ENCODE measurements around the gene TRMT61A. TPM values are rescaled to one million over a fixed set of nuclear protein-coding genes. Genes with fewer than 3 reads are reported as not detected.

TRMT61A gene
- total RNA-seq, 6 experiments from 2014 or later, result 12.0 to 14.9 (median 13.4) TPM

- H3K27ac Mint-ChIP-seq, result peak overlapping the region; percentile 97
- no peak for DNase-seq
- H3K4me1 Mint-ChIP-seq (ENCODE audit: low read depth), result peaks cover 32% of the 10 kb centered on the region
- no peak for TF ChIP-seq CTCF (IDR thresholded peaks at IDR 0.05)
- no peak overlapping the region; the same call in 1 of the 2 replicates for H3K4me3 Mint-ChIP-seq
- no peaks in the 10 kb centered on the region for H3K9me3 Mint-ChIP-seq
- H3K27me3 Mint-ChIP-seq (ENCODE audit: insufficient read depth), result peaks cover 7% of the 10 kb centered on the region
- H3K36me3 Mint-ChIP-seq (ENCODE audit: low read depth), result peaks cover 4% of the 10 kb centered on the region; the same call in 1 of the 2 replicates
Observed at GRCh38 chr14:103526914-103527248, 2.1 kb upstream of the TRMT61A start.

- H3K4me1 Mint-ChIP-seq (ENCODE audit: low read depth), result peaks cover 32% of the 10 kb centered on the region
- peak overlapping the region; percentile 97 for H3K27ac Mint-ChIP-seq
- peaks cover 7% of the 10 kb centered on the region for H3K27me3 Mint-ChIP-seq (ENCODE audit: insufficient read depth)
- peak; percentile 57 for DNase-seq
- peaks cover 4% of the 10 kb centered on the region; the same call in 1 of the 2 replicates for H3K36me3 Mint-ChIP-seq (ENCODE audit: low read depth)
- no peaks in the 10 kb centered on the region for H3K9me3 Mint-ChIP-seq
- TF ChIP-seq CTCF (IDR thresholded peaks at IDR 0.05), result no peak
- H3K4me3 Mint-ChIP-seq, result peak overlapping the region; percentile 96
Observed at GRCh38 chr14:103527408-103528145, 1.4 kb upstream of the TRMT61A start.

- Mint-ChIP-seq H3K4me1 (ENCODE audit: low read depth) (peaks cover 32% of the 10 kb centered on the region), H3K27me3 (ENCODE audit: insufficient read depth) (peaks cover 7% of the 10 kb centered on the region), H3K27ac (peak overlapping the region; percentile 97), H3K4me3 (peak overlapping the region; percentile 96), H3K9me3 (no peaks in the 10 kb centered on the region), H3K36me3 (ENCODE audit: low read depth) (peaks cover 4% of the 10 kb centered on the region; the same call in 1 of the 2 replicates)
- TF ChIP-seq CTCF (IDR thresholded peaks at IDR 0.05), result no peak
- DNase-seq, result no peak
Observed at GRCh38 chr14:103528146-103528586, 830 bp upstream of the TRMT61A start.

GRCh38 chr14:103529383-103530365, 678 bp downstream of the TRMT61A start:
- peaks cover 32% of the 10 kb centered on the region for H3K4me1 Mint-ChIP-seq (ENCODE audit: low read depth)
- DNase-seq, result no peak
- peak overlapping the region; percentile 96 for H3K4me3 Mint-ChIP-seq
- H3K36me3 Mint-ChIP-seq (ENCODE audit: low read depth), result peaks cover 4% of the 10 kb centered on the region; the same call in 1 of the 2 replicates
- peak overlapping the region; percentile 89 for H3K27ac Mint-ChIP-seq
- H3K27me3 Mint-ChIP-seq (ENCODE audit: insufficient read depth), result peaks cover 7% of the 10 kb centered on the region
- no peaks in the 10 kb centered on the region for H3K9me3 Mint-ChIP-seq
- no peak for TF ChIP-seq CTCF (IDR thresholded peaks at IDR 0.05)

- peaks cover 4% of the 10 kb centered on the region; the same call in 1 of the 2 replicates for H3K36me3 Mint-ChIP-seq (ENCODE audit: low read depth)
- no peak for TF ChIP-seq CTCF (IDR thresholded peaks at IDR 0.05)
- no peak for DNase-seq
- H3K9me3 Mint-ChIP-seq, result no peaks in the 10 kb centered on the region
- H3K4me1 Mint-ChIP-seq (ENCODE audit: low read depth), result peaks cover 32% of the 10 kb centered on the region
- H3K27ac Mint-ChIP-seq, result no peak overlapping the region
- H3K27me3 Mint-ChIP-seq (ENCODE audit: insufficient read depth), result peaks cover 5% of the 10 kb centered on the region
- peak overlapping the region; percentile 96 for H3K4me3 Mint-ChIP-seq
Observed at GRCh38 chr14:103530390-103530789, 1.4 kb downstream of the TRMT61A start.

Measured in HFFc6 (cell line).